DMS153 treated with DMSO at 0.1 percent for 48 hours (cell line): ENCODE results near the gene ADRA2C.

Source experiments
- DNase-seq: peaks from one replicate; lab custom pipeline; 2025; ENCODE audit not compliant: unreplicated experiment; lab: John Stamatoyannopoulos, UW

Gene ADRA2C

GRCh38 chr4:3766036-3766784 lies at the start of gene ADRA2C:
Gene ADRA2C (plus strand): TSS chr4:3766385. CDS start chr4:3766607, 222 bp downstream.
- no peak for DNase-seq

- no peak for DNase-seq
Observed at GRCh38 chr4:3716631-3717235, 49.5 kb upstream of the ADRA2C start.

GRCh38 chr4:3717241-3717640 lies 48.9 kb upstream of the ADRA2C start:
- no peak for DNase-seq

- no peak for DNase-seq
Observed at GRCh38 chr4:3718462-3718861, 47.7 kb upstream of the ADRA2C start.

- no peak for DNase-seq
Observed at GRCh38 chr4:3719191-3719590, 47.0 kb upstream of the ADRA2C start.

- DNase-seq: no peak
Observed at GRCh38 chr4:3719836-3720235, 46.3 kb upstream of the ADRA2C start.

GRCh38 chr4:3720466-3720865 lies 45.7 kb upstream of the ADRA2C start:
- DNase-seq: peak; percentile 16

- no peak for DNase-seq
Observed at GRCh38 chr4:3721186-3721585, 45.0 kb upstream of the ADRA2C start.

- DNase-seq: no peak
Observed at GRCh38 chr4:3721627-3722026, 44.6 kb upstream of the ADRA2C start.

- DNase-seq: no peak
Observed at GRCh38 chr4:3722446-3723231, 43.5 kb upstream of the ADRA2C start.

- DNase-seq: no peak
Observed at GRCh38 chr4:3723232-3723642, 42.9 kb upstream of the ADRA2C start.

- no peak for DNase-seq
Observed at GRCh38 chr4:3724319-3725231, 41.6 kb upstream of the ADRA2C start.

- DNase-seq: no peak
Observed at GRCh38 chr4:3725936-3726870, 40.0 kb upstream of the ADRA2C start.

GRCh38 chr4:3727847-3728469 lies 38.2 kb upstream of the ADRA2C start:
- no peak for DNase-seq

- no peak for DNase-seq
Observed at GRCh38 chr4:3729188-3729881, 36.9 kb upstream of the ADRA2C start.

GRCh38 chr4:3729882-3730226 lies 36.3 kb upstream of the ADRA2C start:
- no peak for DNase-seq

GRCh38 chr4:3730422-3731190 lies 35.6 kb upstream of the ADRA2C start:
- DNase-seq: no peak
